Measurements from ENCODE around the gene SNRNP70. TPM values are rescaled to one million over a fixed set of nuclear protein-coding genes. Genes with fewer than 3 reads are reported as not detected.

Gene SNRNP70
- total and polyA plus RNA-seq, 2 of the 13 experiments (the other 11 are each of a cell fraction or from before 2014, with no cell fraction given): 150 to 210 TPM

- TF ChIP-seq NFAT5 (CRISPR knock-in tag; IDR thresholded peaks at IDR 0.05): peak; percentile 74; the same call in 1 of the 2 replicates
- peak; percentile 84; the same call in 1 of the 2 replicates for TF ChIP-seq ZFP36L1 (CRISPR knock-in tag; IDR thresholded peaks at IDR 0.05)
- TF ChIP-seq MIXL1 (CRISPR knock-in tag; IDR thresholded peaks at IDR 0.05): no peak
- TF ChIP-seq HOMEZ (CRISPR knock-in tag; IDR thresholded peaks at IDR 0.05; ENCODE audit: low read depth): no peak
- no peak for TF ChIP-seq GRHL1 (CRISPR knock-in tag; conservative IDR thresholded peaks at IDR 0.05)
- no peak; the same call in 1 of the 2 replicates for TF ChIP-seq ZBTB3 (CRISPR knock-in tag; IDR thresholded peaks at IDR 0.05; ENCODE audit: borderline replicate concordance, low read depth)
- TF ChIP-seq DMTF1 (CRISPR knock-in tag; IDR thresholded peaks at IDR 0.05): no peak
- 0 out of 2 replicates have a peak, but pooled peaks have one; percentile 29 for TF ChIP-seq ZNF224 (CRISPR knock-in tag; IDR thresholded peaks at IDR 0.05)
- 0 out of 2 replicates have a peak, but pooled peaks have one; percentile 41 for TF ChIP-seq ZNF256 (CRISPR knock-in tag; conservative IDR thresholded peaks at IDR 0.05)
- no peak for TF ChIP-seq ZFP37 (CRISPR knock-in tag; IDR thresholded peaks at IDR 0.05; ENCODE audit: borderline replicate concordance)
- TF ChIP-seq BRCA1 (CRISPR knock-in tag; IDR thresholded peaks at IDR 0.05): 0 out of 2 replicates have a peak, but pooled peaks have one; percentile 44
- TF ChIP-seq TSC22D2 (CRISPR knock-in tag; IDR thresholded peaks at IDR 0.05; ENCODE audit: borderline replicate concordance): no peak
- TF ChIP-seq FUBP1 (CRISPR knock-in tag; IDR thresholded peaks at IDR 0.05; ENCODE audit: borderline replicate concordance): no peak
- TF ChIP-seq ZNF891 (CRISPR knock-in tag; IDR thresholded peaks at IDR 0.05): peak; percentile 51; the same call in 1 of the 2 replicates
Observed at GRCh38 chr19:49118565-49119410, 33.5 kb downstream of the SNRNP70 start, which contains the start of gene C19orf73 (continued).
